Body of pancreas (tissue), 4 donors: ENCODE results near the gene FAM234B. TPM values are rescaled to one million over a fixed set of nuclear protein-coding genes. Genes with fewer than 3 reads are reported as not detected.

Experiments
- ATAC-seq: fragments of 150-250 bp; one replicate; pipeline ENCODE4 v1.9.1; 2016
- DNase-seq, 4 donors: peaks; one replicate each; pipeline ENCODE4 v3.0.0-alpha.2; 2019
- H3K27ac ChIP-seq, 4 donors: fragments of 200-600 bp; sonication (generic); 1 replicate in 3 of 4; 2 replicates in 1 of 4; pipeline versions ENCODE4 v1.5.1 to v1.6.1; 2016 to 2019; ENCODE audit warnings: mild to moderate bottlenecking in 1 of 4, mixed read lengths in 1 of 4, moderate library complexity in 1 of 4
- H3K27me3 ChIP-seq, 2 donors: fragments of 200-600 bp; sonication (generic); one replicate each; pipeline ENCODE4 v1.6.0; 2016; ENCODE audit warnings: mild to moderate bottlenecking in 1 of 2
- H3K36me3 ChIP-seq, 2 donors: fragments of 200-600 bp; sonication (generic); replicated peaks in 1 of 2; 2 replicates each; pipeline ENCODE4 v1.5.1; 2016; ENCODE audit warnings: low read depth in 2 of 2; ENCODE audit not compliant: insufficient read depth in 1 of 2
- H3K4me1 ChIP-seq: fragments of 200-600 bp; sonication (generic); one replicate; pipeline ENCODE4 v1.6.0; 2016
- H3K4me3 ChIP-seq, 2 donors: fragments of 200-600 bp; sonication (generic); 1 replicate in 1 of 2; 2 replicates in 1 of 2; pipeline ENCODE4 v1.5.1; 2016 to 2019
- H3K9me3 ChIP-seq, 3 donors: fragments of 200-600 bp; sonication (generic); 1 replicate in 2 of 3; 2 replicates in 1 of 3; pipeline ENCODE4 v1.5.1; 2016
- CTCF ChIP-seq, 7 experiments: fragments of 450-650 bp in 4 of 7; fragments of 200-600 bp in 3 of 7; sonication (generic) in 3 of 7; IDR thresholded peaks; one replicate each; pipeline ENCODE4 v1.5.1; 2016 to 2019; ENCODE audit warnings: antibody characterized with exemption in 7 of 7
- POLR2A ChIP-seq, 3 donors: fragments of 450-650 bp; IDR thresholded peaks; one replicate each; pipeline ENCODE4 v1.6.1; 2016; ENCODE audit warnings: antibody characterized with exemption in 3 of 3, mild to moderate bottlenecking in 2 of 3
- WGBS, 2 donors: methylation state at CpG; one replicate each; pipeline ENCODE4 v1.1.5; 2017; 5-methylcytosine and 5-hydroxymethylcytosine counted together
- intact Hi-C: fragments of 100-400 bp; cut with DNase I; formaldehyde crosslinking; loops from one replicate; pipeline ENCODE4 v1.15.1; 2023
- total RNA-seq, 2 donors: library from RNA; depleted of rRNA; stranded (reverse); fragments of >200 nt; gene quantifications; one replicate each; pipeline ENCODE4 v1.1.0, GENCODE V29; 2016

Gene FAM234B
- total RNA-seq, 2 donors from 2014 or later, result 8.0 to 9.6 TPM

DNA sequence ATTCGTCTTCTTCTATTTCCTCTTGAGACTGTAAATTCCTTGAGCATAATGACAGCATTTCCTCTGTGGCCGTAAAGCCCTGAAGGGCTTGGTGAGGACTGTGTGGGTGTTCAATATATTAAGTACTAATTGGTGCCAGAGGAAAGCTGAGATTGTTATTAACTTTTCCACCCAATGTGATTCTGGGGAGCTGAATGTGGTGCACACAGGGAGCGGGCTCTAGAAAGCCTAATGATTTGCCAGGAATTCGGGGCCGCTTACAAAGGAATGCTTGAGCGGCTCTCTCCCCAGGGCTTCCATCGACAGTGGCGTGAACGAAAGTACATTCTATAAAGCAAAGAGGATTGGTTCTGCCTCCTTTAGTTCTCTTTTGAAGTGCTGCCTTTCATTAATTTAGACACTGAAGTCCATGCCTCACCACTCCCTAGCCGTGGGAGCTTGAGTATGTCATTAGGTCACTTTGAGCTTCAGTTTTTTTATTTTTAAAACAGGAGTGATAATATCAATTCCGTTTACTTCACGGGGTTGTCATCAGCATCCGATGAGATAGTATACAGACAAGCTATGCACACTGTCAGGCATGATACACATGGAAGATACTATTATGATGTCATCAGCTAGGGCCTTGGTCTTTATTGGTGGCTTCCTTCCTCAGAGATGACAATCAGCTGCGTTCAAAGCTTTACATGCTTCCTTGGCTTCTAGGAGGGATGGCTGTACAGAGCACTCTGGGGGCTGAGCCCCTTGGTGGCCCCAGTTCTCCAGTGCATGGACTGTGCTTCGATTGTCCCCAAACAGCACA lies 70.3 kb downstream of the FAM234B start:
- TF ChIP-seq CTCF (IDR thresholded peaks at IDR 0.05), result no peak
- TF ChIP-seq POLR2A (IDR thresholded peaks at IDR 0.05), result no peak
- DNase-seq (no peak), ATAC-seq (peak; percentile 40)
- Histone ChIP-seq H3K27me3 (no peaks in the 10 kb centered on the region), H3K4me3 (no peak overlapping the region), H3K4me1 (no peaks in the 10 kb centered on the region), H3K36me3 (no peaks in the 10 kb centered on the region), H3K27ac (no peak overlapping the region), H3K9me3 (no peaks in the 10 kb centered on the region)
- WGBS, 2 donors, result 51 to 63% methylated on average over 15 of the region's 15 CpGs
- intact Hi-C loops, result no loop called here

DNA sequence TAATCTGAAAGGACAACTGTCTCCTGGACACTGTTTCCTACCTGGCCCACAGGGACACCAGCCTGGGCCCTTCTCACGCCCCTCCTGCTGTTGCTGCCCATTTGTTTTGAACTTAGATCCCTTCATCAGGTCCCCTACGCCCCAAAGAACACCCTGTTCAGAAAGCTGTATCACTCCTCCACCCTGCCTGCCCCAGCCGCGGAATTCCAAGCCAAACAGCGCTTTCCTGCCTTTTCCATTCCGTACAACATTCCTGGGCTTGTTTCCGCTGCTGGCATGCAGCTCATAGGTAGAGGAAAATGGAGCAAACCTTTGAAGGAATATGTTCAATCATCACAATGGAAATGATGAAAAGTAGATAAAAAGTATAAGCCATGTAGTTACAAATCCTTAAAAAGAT lies 72.1 kb downstream of the FAM234B start:
- no peaks in the 10 kb centered on the region for H3K27me3 ChIP-seq
- DNase-seq (no peak), ATAC-seq (no peak)
- intact Hi-C loops, result no loop called here
- TF ChIP-seq CTCF (IDR thresholded peaks at IDR 0.05) (no peak), POLR2A (IDR thresholded peaks at IDR 0.05) (no peak)
- no peaks in the 10 kb centered on the region for H3K36me3 ChIP-seq
- H3K4me3 ChIP-seq, result no peak overlapping the region
- H3K9me3 ChIP-seq, result no peaks in the 10 kb centered on the region
- 75 to 82% methylated on average over 7 of the region's 7 CpGs for WGBS, 2 donors
- H3K27ac ChIP-seq, result no peak overlapping the region
- no peaks in the 10 kb centered on the region for H3K4me1 ChIP-seq

GRCh38 chr12:13117029-13117428 lies 72.8 kb downstream of the FAM234B start:
- intact Hi-C loops, result no loop called here
- Histone ChIP-seq H3K27ac (no peak overlapping the region), H3K9me3 (no peaks in the 10 kb centered on the region), H3K36me3 (no peaks in the 10 kb centered on the region), H3K4me3 (no peak overlapping the region), H3K27me3 (no peaks in the 10 kb centered on the region), H3K4me1 (no peaks in the 10 kb centered on the region)
- no peak for DNase-seq
- no peak for ATAC-seq
- whole genome bisulfite sequencing, 2 donors, result 68 to 72% methylated on average over 6 of the region's 6 CpGs
- TF ChIP-seq CTCF (IDR thresholded peaks at IDR 0.05) (no peak), POLR2A (IDR thresholded peaks at IDR 0.05) (no peak)

DNA sequence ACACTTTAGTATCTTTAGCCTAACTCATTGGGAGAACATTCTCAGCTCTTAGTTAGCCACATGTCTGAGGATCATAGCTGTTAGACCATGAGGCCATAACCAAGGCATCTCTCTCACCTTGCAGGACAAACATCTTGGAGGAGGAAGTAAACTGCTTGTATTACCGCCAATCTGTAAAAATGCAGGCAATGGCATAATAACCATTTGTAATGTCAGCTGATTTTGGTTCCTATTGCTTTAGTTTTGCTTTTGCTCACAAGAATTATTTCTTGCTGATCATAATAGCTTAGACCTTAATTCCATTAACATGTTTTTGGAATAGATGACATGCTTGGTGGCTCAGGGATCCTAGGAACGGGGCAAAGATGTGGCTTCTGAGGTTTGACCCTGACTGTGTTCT lies 75.6 kb downstream of the FAM234B start:
- Histone ChIP-seq H3K27ac (no peak overlapping the region), H3K27me3 (no peaks in the 10 kb centered on the region), H3K36me3 (no peaks in the 10 kb centered on the region), H3K9me3 (no peaks in the 10 kb centered on the region), H3K4me1 (no peaks in the 10 kb centered on the region), H3K4me3 (no peak overlapping the region)
- no peak for ATAC-seq
- TF ChIP-seq CTCF (IDR thresholded peaks at IDR 0.05), result no peak
- TF ChIP-seq POLR2A (IDR thresholded peaks at IDR 0.05), result no peak
- intact Hi-C loops, result no loop called here
- 83 to 94% methylated on average over 2 of the region's 2 CpGs for WGBS, 2 donors
- no peak for DNase-seq

- no peaks in the 10 kb centered on the region for H3K27me3 ChIP-seq
- WGBS, 2 donors, result 75% methylated on average over 3 of the region's 3 CpGs
These were observed 76.2 kb downstream of the FAM234B start for GRCh38 chr12:13120413-13120812.

More at GRCh38 chr12:13120413-13120812, 76.2 kb downstream of the FAM234B start:
- TF ChIP-seq POLR2A (IDR thresholded peaks at IDR 0.05), result no peak
- no peak for TF ChIP-seq CTCF (IDR thresholded peaks at IDR 0.05)
- H3K4me1 ChIP-seq, result no peaks in the 10 kb centered on the region
- no peaks in the 10 kb centered on the region for H3K9me3 ChIP-seq
- ATAC-seq, result no peak
- no peak for DNase-seq
- H3K27ac ChIP-seq, result no peak overlapping the region
- no peaks in the 10 kb centered on the region for H3K36me3 ChIP-seq
- intact Hi-C loops, result no loop called here
- no peak overlapping the region for H3K4me3 ChIP-seq
